Measurements from ENCODE around the gene HLF.

GRCh38 chr17:55289978-55290377 lies 25.2 kb downstream of the HLF start:
- TF ChIP-seq CTCF (IDR thresholded peaks at IDR 0.05 in 2 of 3, conservative IDR thresholded peaks at IDR 0.05 in 1 of 3; ENCODE audit: borderline replicate concordance in 1 of 3, insufficient read depth in 1 of 3, low read depth in 2 of 3, low read length in 2 of 3) (no peak), MAX (IDR thresholded peaks at IDR 0.05) (no peak), ZBTB33 (IDR thresholded peaks at IDR 0.05; ENCODE audit: extremely low read depth, insufficient replicate concordance, low read length) (no peak), REST (IDR thresholded peaks at IDR 0.05; ENCODE audit: low read depth) (no peak), POLR2AphosphoS5 (IDR thresholded peaks at IDR 0.05; ENCODE audit: low read depth, low read length) (no peak), POLR2A (IDR thresholded peaks at IDR 0.05; ENCODE audit: borderline replicate concordance, extremely low read depth, insufficient read depth, insufficient read length) (no peak)

Data from HCT116 (cell line).